ENCODE data around the gene DYNLT3.

DNA sequence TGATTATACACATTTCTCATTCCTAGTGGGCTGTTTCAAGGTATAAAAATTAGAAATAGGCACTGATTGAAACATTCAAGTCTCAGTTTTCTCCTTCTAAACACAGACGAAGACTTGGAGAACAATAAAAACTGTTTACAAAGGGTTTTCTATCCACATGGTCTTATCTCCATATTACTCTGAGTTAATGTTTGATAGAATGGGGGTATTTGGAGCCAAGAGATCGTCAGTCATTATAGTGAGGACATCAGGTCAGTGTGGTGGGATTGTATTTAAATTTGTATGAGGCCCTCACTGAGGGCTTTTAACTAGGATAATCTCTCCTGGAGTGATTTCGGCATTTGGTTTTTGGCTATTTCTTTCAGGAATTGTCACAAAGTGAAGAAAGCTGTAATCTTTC, 16.4 kb upstream of the DYNLT3 start:
- TF ChIP-seq CTCF (IDR thresholded peaks at IDR 0.05; ENCODE audit: low read depth, low read length, poor library complexity, severe bottlenecking): no peak
- TF ChIP-seq EZH2phosphoT487 (IDR thresholded peaks at IDR 0.05; ENCODE audit: borderline replicate concordance, low read length): no peak

Measured in DOHH2 (cell line).